Stimulated activated CD4-positive, alpha-beta T cell treated with anti-CD3 and anti-CD28 coated beads, TNF-alpha, amount 100 ng/mL, for 1 hour (primary cell): ENCODE data around the gene CCT2.

Source experiments
- DNase-seq, 3 donors: peaks; one replicate each; pipeline ENCODE4 v3.0.0-alpha.2; 2020; ENCODE audit warnings: low read depth in 3 of 3, low spot score in 1 of 3

CCT2 gene

DNA sequence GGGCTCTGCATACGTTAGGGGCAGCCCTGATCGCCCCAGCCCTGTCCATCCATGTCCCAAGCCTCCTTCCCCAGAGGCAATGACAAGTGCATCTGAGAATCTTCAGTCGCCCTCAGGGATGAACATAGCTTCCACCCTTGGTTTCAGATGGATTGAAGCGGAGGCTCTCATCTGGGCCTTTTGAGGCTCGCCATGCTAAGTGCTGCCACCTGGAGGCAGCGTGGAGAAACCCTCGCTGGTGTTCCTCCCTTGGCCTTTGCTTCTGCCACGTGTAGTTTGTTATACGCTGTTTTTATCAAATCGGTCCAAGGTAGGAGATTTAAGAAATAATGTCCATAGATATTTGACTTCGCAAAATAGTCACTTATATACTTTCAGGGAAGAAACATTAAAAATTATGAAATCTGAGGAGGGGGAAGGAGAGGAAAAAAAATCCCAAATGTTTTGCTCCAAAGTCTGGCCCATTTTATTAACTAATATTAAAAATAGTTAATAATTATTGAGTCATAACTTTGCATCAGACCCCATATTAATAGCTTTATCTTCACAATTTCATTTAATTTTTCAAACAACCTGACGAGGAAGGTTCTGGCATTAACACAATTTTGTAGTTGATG lies 54.2 kb downstream of the CCT2 start:
- peak in 2 of 3 donors; percentile 18 to 39 for DNase-seq

DNA sequence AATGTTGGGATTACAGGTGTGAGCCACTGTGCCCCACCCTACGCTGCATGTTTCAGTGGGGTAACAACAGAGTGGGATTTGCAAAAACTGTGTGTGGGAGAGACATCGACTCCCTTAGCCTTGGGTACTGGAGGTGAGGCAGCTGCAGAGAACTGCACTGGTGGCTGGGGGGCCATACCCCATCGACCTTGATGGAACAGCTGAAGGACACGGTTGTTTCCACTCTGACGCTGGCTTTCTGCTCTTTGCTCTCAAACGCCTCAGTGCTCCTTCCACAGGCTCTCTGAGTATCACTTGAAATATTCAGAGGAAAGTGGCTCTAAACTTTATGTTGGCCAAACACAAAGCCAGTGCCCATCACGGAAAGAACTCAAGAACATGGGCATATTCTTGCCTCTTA lies 56.3 kb downstream of the CCT2 start:
- no peak for DNase-seq

DNA sequence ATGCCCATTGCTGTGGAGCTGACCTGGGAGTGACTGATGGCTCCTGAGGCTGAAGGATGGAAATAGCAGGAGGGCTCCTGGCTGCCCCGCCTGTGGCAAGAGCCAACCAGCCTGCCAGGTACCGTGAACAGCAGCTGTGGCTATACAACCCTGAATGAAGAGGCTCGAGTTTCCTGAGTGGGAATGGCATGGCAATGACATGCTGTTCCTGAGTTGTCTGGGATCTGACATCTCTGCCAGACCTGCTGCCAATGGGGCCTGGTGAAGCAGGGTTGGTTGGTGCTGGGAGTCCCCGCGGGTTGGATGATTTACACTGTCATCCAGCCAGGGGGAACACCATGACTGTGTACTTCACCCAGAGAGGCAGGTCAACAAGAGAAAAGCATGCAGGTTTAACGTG lies 57.3 kb downstream of the CCT2 start:
- DNase-seq, result no peak

DNA sequence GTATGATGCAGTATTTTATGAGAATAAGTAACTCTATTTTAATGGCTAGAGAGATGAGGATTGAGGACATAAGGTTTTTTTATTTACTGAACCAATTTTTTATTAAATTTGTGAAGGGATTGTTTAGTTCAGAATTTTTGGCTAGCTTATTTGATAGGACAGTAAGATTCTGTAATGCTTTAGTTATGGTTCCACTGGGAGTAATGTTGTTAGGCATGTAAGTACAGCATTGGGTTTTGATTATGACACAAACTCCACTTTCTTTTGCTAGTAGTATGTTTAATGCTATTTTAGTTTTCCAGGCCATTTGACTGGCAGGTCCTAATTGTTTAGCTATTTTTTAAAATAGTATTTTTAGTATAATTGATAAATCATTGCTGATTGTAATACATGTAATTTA lies 59.3 kb downstream of the CCT2 start:
- no peak for DNase-seq

DNA sequence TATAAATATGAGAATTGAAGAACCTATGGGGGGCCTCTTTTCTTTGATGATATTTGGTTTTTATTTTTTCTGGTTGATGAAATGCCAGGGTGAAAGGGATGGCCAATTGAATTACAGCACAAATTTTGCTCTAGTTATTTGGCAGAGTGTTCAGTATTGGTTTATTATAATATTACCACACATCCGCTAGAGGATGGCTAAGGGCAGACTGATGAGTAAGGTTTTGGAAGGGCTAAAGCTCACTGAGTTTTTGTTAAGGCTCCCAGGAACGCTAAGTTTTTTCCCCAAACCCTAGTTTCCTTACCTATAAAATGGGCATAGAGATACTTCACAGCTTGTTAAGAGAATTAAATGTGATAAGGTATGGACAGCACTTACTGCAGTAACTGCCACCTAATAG lies 59.8 kb downstream of the CCT2 start:
- DNase-seq, result no peak

DNA sequence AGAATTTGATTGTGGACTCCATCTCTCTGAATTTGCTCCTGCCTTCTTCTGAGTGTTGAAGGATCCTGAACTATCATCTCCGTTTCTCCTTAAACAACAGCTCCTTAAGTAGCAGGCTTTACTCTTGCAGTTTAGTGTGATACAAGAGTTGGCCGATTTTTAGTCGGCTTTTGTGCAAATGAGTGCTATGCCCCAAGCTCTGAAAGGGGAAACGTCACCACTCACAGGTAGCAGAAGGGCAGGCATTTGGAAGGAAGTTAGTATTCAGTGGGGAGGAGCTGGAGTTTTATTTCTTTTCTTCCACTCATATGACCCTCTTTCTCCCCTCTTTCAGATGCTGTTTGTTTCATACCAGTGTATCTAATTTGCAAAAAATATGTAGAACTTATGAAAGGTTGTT lies 61.9 kb downstream of the CCT2 start:
- DNase-seq, result no peak

DNA sequence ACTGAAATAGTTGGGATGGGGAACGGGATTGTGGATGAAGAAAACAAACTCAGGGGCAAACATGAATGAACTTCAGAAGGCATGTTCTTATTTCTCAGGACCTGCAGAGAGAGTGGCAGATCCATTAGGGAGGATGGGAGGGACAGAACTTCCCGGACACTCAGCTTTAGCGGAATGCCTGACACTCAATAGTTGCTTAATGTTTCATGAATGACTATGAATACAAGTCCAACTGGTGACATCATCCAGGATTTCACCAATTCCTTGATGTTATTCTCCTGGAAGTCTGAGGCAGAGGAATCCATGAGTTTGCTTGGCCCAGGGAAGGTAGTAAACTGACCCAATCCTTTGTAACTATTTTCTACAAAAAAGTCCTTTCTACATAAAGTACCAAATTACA lies 63.2 kb downstream of the CCT2 start:
- DNase-seq, result no peak

DNA sequence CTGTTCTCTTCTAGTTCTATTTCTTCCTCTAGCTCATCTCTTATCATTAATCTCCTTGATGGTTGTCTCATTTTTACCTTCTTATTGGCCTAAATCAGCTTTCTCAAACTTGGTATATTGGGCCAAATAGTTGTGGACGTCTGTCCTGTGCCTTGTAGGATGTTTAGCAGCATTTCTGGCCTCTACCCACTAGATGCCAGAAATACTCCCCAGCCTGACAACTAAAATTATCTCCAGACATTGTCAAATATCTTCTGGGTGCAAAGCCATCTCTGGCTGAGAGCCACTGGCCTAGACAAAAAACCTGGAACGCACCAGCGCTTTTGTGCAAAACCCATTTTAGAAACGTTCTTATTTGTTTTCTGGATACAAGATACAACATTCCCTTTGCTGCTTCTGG lies 64.3 kb downstream of the CCT2 start:
- DNase-seq, result no peak
